ENCODE results near the gene LETM1.
"Not testable (repeated sequence)": the region's sequence is repeated elsewhere in the genome, so short reads cannot be mapped to it uniquely, and the experiment has no call there.

The LETM1 gene

GRCh38 chr4:1851160-1851559 is 4.8 kb downstream of the LETM1 start:
- no peak for DNase-seq

GRCh38 chr4:1850276-1850675 is 5.7 kb downstream of the LETM1 start:
- no peak for DNase-seq

GRCh38 chr4:1846580-1846979 is 9.4 kb downstream of the LETM1 start:
- DNase-seq, result no peak

- not testable (repeated sequence) for DNase-seq
Observed at GRCh38 chr4:1844618-1845017, 11.3 kb downstream of the LETM1 start.

- no peak for DNase-seq
Observed at GRCh38 chr4:1843852-1844251, 12.1 kb downstream of the LETM1 start.

GRCh38 chr4:1842993-1843448 is 12.9 kb downstream of the LETM1 start:
- DNase-seq, result no peak

GRCh38 chr4:1842339-1842895 is 13.5 kb downstream of the LETM1 start:
- DNase-seq, result no peak

- DNase-seq, result no peak
Observed at GRCh38 chr4:1841887-1842210, 14.1 kb downstream of the LETM1 start.

- no peak for DNase-seq
Observed at GRCh38 chr4:1841201-1841886, 14.6 kb downstream of the LETM1 start.

GRCh38 chr4:1839282-1839681 is 16.7 kb downstream of the LETM1 start:
- no peak for DNase-seq

- DNase-seq, result no peak
Observed at GRCh38 chr4:1837069-1837468, 18.9 kb downstream of the LETM1 start.

GRCh38 chr4:1836650-1837049 is 19.3 kb downstream of the LETM1 start:
- DNase-seq, result no peak

GRCh38 chr4:1835836-1836235 is 20.1 kb downstream of the LETM1 start:
- not testable (repeated sequence) for DNase-seq

- no peak for DNase-seq
Observed at GRCh38 chr4:1834047-1834775, 21.7 kb downstream of the LETM1 start.

GRCh38 chr4:1833307-1834046 is 22.5 kb downstream of the LETM1 start:
- no peak for DNase-seq

GRCh38 chr4:1832690-1833089 is 23.3 kb downstream of the LETM1 start:
- no peak for DNase-seq

- no peak for DNase-seq
Observed at GRCh38 chr4:1831331-1831730, 24.6 kb downstream of the LETM1 start.

- no peak for DNase-seq
Observed at GRCh38 chr4:1830642-1831228, 25.2 kb downstream of the LETM1 start.

- no peak for DNase-seq
Observed at GRCh38 chr4:1830234-1830633, 25.7 kb downstream of the LETM1 start.

GRCh38 chr4:1826531-1827350 is 29.2 kb downstream of the LETM1 start:
- DNase-seq, result no peak

GRCh38 chr4:1825326-1825725 is 30.6 kb downstream of the LETM1 start:
- no peak for DNase-seq

GRCh38 chr4:1824746-1825145 is 31.2 kb downstream of the LETM1 start:
- no peak for DNase-seq

All from activated gamma-delta T cell (primary cell).